ENCODE measurements around the gene MED1. TPM values are rescaled to one million over a fixed set of nuclear protein-coding genes. Genes with fewer than 3 reads are reported as not detected.

MED1 gene
- total and polyA plus RNA-seq, 8 donors: 32.1 to 63.2 (median 55.9) TPM

DNA sequence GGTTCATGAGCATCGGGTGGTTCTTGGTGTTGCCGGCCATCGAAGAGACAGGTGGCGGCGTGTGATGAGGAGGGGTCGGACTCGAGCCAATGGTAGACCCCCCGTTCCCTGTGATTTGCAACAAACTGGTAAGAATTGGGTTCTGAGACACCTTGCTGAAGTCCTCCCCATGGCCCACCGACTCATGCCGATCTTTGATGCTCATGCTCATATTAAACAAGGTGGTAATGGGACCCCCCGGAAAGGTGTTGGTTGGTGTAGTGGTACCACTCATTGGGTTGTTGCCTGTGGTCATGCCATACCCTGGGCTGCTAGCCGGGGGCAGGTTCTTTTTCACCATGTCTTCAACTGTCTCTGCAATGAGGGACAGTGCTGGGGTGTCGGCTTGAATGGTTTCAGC, 40.8 kb downstream of the MED1 start:
- Histone ChIP-seq H3K27me3 (no peaks in the 10 kb centered on the region), H3K4me3 (no peak overlapping the region), H3K27ac (no peak overlapping the region), H3K4me1 (no peaks in the 10 kb centered on the region), H3K36me3 (peaks cover 0 to 89% of the 10 kb centered on the region in 2 donors), H3K9me3 (no peaks in the 10 kb centered on the region)
- intact Hi-C loops (cut with DNase I): no loop called here
- no peak for ATAC-seq
- no peak for TF ChIP-seq CTCF (IDR thresholded peaks at IDR 0.05)
- DNase-seq: no peak

GRCh38 chr17:39408360-39408759, 42.7 kb downstream of the MED1 start:
- no peak overlapping the region for H3K27ac ChIP-seq
- H3K4me1 ChIP-seq: peaks cover 0 to 7% of the 10 kb centered on the region in 2 donors
- H3K9me3 ChIP-seq: no peaks in the 10 kb centered on the region
- no peak overlapping the region for H3K4me3 ChIP-seq
- H3K27me3 ChIP-seq: no peaks in the 10 kb centered on the region
- no peak for ATAC-seq
- no peak for TF ChIP-seq CTCF (IDR thresholded peaks at IDR 0.05)
- DNase-seq: no peak
- H3K36me3 ChIP-seq: peaks cover 0 to 70% of the 10 kb centered on the region in 2 donors
- intact Hi-C loops (cut with DNase I): no loop called here

DNA sequence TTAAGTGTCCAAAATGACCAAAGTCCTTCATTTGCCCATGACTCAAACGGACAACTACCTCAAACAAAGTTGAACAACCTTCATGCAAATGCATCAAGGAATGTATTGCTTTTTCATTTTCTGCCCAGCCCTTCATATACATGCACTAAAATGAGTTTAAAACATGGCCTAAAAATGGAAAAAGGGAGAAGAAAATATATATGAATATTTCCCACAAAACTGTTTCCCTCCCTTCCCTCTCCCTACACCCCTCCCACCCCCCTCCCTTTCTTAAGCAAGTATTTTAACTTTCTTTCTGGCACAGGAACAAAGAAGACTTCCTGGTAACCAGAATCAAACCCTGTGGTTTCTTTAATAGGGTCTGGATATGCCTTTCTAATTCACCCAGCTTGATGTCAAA, 44.1 kb downstream of the MED1 start:
- no peaks in the 10 kb centered on the region for H3K27me3 ChIP-seq

GRCh38 chr17:39405436-39405835, 45.6 kb downstream of the MED1 start:
- peaks cover 0 to 40% of the 10 kb centered on the region in 2 donors for H3K36me3 ChIP-seq
- no peaks in the 10 kb centered on the region for H3K27me3 ChIP-seq
- no peak for ATAC-seq
- no peaks in the 10 kb centered on the region for H3K9me3 ChIP-seq
- no peak overlapping the region for H3K27ac ChIP-seq
- no peak for DNase-seq
- TF ChIP-seq CTCF (IDR thresholded peaks at IDR 0.05): no peak
- peaks cover 0 to 16% of the 10 kb centered on the region in 2 donors for H3K4me1 ChIP-seq
- no peak overlapping the region for H3K4me3 ChIP-seq
- intact Hi-C loops (cut with DNase I): no loop called here

More for the DNA sequence above, 44.1 kb downstream of the MED1 start:
- intact Hi-C loops (cut with DNase I): no loop called here
- peaks cover 0 to 11% of the 10 kb centered on the region in 2 donors for H3K4me1 ChIP-seq
- DNase-seq (no peak), ATAC-seq (no peak)
- H3K4me3 ChIP-seq: no peak overlapping the region
- H3K36me3 ChIP-seq: peaks cover 0 to 55% of the 10 kb centered on the region in 2 donors
- no peak overlapping the region for H3K27ac ChIP-seq
- no peak for TF ChIP-seq CTCF (IDR thresholded peaks at IDR 0.05)
- no peaks in the 10 kb centered on the region for H3K9me3 ChIP-seq

GRCh38 chr17:39404542-39405378, 46.3 kb downstream of the MED1 start:
- no peak overlapping the region for H3K27ac ChIP-seq
- H3K4me1 ChIP-seq: peaks cover 4 to 23% of the 10 kb centered on the region in 2 donors
- H3K27me3 ChIP-seq: no peaks in the 10 kb centered on the region
- H3K36me3 ChIP-seq: peaks cover 0 to 34% of the 10 kb centered on the region in 2 donors
- no peaks in the 10 kb centered on the region for H3K9me3 ChIP-seq
- TF ChIP-seq CTCF (IDR thresholded peaks at IDR 0.05): no peak
- no peak overlapping the region for H3K4me3 ChIP-seq
- intact Hi-C loops (cut with DNase I): no loop called here
- ATAC-seq (no peak), DNase-seq (no peak)

All from left lung (tissue), 10 donors.